ENCODE measurements around the gene PTAR1. TPM values are rescaled to one million over a fixed set of nuclear protein-coding genes. Genes with fewer than 3 reads are reported as not detected.

The PTAR1 gene
- total and polyA plus RNA-seq, 10 of the 15 experiments (the other 5 are each of a cell fraction or from before 2014, with no cell fraction given) = 4.9 to 27.6 (median 14.2) TPM

GRCh38 chr9:69773258-69773657 is 13.4 kb upstream of the PTAR1 start (continued):
- no peak for TF ChIP-seq NRF1 (conservative IDR thresholded peaks at IDR 0.05; ENCODE audit: low read depth, low read length)
- no peak for TF ChIP-seq ZNF592 (IDR thresholded peaks at IDR 0.05)
- TF ChIP-seq STAT3 (IDR thresholded peaks at IDR 0.05; ENCODE audit: low read depth, low read length) = no peak
- TF ChIP-seq PML (IDR thresholded peaks at IDR 0.05; ENCODE audit: low read length) = no peak
- TF ChIP-seq MTA3 (IDR thresholded peaks at IDR 0.05; ENCODE audit: borderline replicate concordance, low read length) = no peak
- TF ChIP-seq BCL11A (IDR thresholded peaks at IDR 0.05; ENCODE audit: low read depth, low read length) = no peak
- TF ChIP-seq IKZF2 (IDR thresholded peaks at IDR 0.05) = no peak
- TF ChIP-seq CHD1 (IDR thresholded peaks at IDR 0.05; ENCODE audit: low read depth, low read length) = no peak
- no peak for TF ChIP-seq TARDBP (IDR thresholded peaks at IDR 0.05; ENCODE audit: borderline replicate concordance)

GRCh38 chr9:69771775-69772418 is 12.1 kb upstream of the PTAR1 start:
- RAD21 ChIA-PET (ENCODE audit: unreplicated experiment) = no interaction called here
- no peak for FAIRE-seq
- H4K20me1 ChIP-seq (ENCODE audit: control insufficient read depth, insufficient read depth) = no peaks in the 10 kb centered on the region
- no peaks in the 10 kb centered on the region for H3K36me3 ChIP-seq (ENCODE audit: control insufficient read depth in 2 of 2, insufficient read depth in 2 of 2, low read length in 1 of 2)
- BruUV-seq (replicated peaks) = no TSS peak
- intact Hi-C loops (cut with micrococcal nuclease; ENCODE audit: unreplicated experiment) (loop anchor here (5.0 kb wide), 1 partner anchor 40 kb away; no protein-coding TSS in a partner anchor), in situ Hi-C loops (cut with MboI) (loop anchor here (25.0 kb wide), 2 partner anchors 90 to 490 kb away; partner anchors contain the start of gene SMC5)
- H3K27me3 ChIP-seq (replicated peaks in 1 of 2; ENCODE audit: control insufficient read depth in 2 of 2, insufficient read depth in 2 of 2, low read length in 1 of 2) = no peaks in the 10 kb centered on the region
- H3K79me2 ChIP-seq (ENCODE audit: control insufficient read depth, insufficient read depth, low read length) = no peaks in the 10 kb centered on the region
- no peak overlapping the region for H2AFZ ChIP-seq (ENCODE audit: control insufficient read depth, low read depth, low read length)
- H3K9ac ChIP-seq (ENCODE audit: control insufficient read depth, insufficient read depth, low read length) = no peak overlapping the region
- WGBS (ENCODE audit: insufficient coverage, insufficient replicate concordance, low lambda C conversion rate, missing lambda C conversion rate) = 27% methylated on average over 4 of the region's 4 CpGs
- H3K4me1 ChIP-seq (ENCODE audit: control insufficient read depth, insufficient read depth, low read length) = no peaks in the 10 kb centered on the region
- no peak overlapping the region for H3K4me2 ChIP-seq (ENCODE audit: control insufficient read depth, insufficient read depth)
- H3K9me3 ChIP-seq (replicated peaks; ENCODE audit: control insufficient read depth, insufficient read depth, low read length) = no peaks in the 10 kb centered on the region
- POLR2A ChIA-PET = no interaction called here
- SMC1A ChIA-PET (ENCODE audit: uncharacterized antibody, unreplicated experiment) = no interaction called here
- DNase-seq (ENCODE audit: low read depth, low spot score) = no peak
- no peak overlapping the region for H3K4me3 ChIP-seq
- ATAC-seq = no peak
- no peak overlapping the region for H3K27ac ChIP-seq (ENCODE audit: control insufficient read depth, insufficient read depth)
- CTCF ChIA-PET = no interaction called here
- TF ChIP-seq ZBED1 (IDR thresholded peaks at IDR 0.05; ENCODE audit: borderline replicate concordance) (no peak), DPF2 (IDR thresholded peaks at IDR 0.05) (no peak), ZNF592 (IDR thresholded peaks at IDR 0.05) (no peak), HDAC6 (IDR thresholded peaks at IDR 0.05; ENCODE audit: unreplicated experiment) (no peak), RAD51 (IDR thresholded peaks at IDR 0.05) (no peak), BHLHE40 (IDR thresholded peaks at IDR 0.05; ENCODE audit: borderline replicate concordance in 1 of 2, low read depth in 2 of 2, low read length in 1 of 2) (no peak)
